IMR-90 (cell line): ENCODE measurements around the gene GPI.

Experiments
- CEBPB ChIP-seq: IDR thresholded peaks from 2 replicates; pipeline ENCODE4 v1.6.1; 2012; ENCODE audit warnings: low read depth, low read length, improper control_type of control experiment
- FOS ChIP-seq: fragments of 150-350 bp; IDR thresholded peaks from 2 replicates; pipeline ENCODE4 v1.6.1; 2016; ENCODE audit warnings: low read depth, low read length
- MAFK ChIP-seq: IDR thresholded peaks from 2 replicates; pipeline ENCODE4 v1.6.1; 2012; ENCODE audit warnings: low read depth, low read length, improper control_type of control experiment
- NFE2L2 ChIP-seq: fragments of 150-350 bp; IDR thresholded peaks from 2 replicates; pipeline ENCODE4 v1.6.1; 2016; ENCODE audit warnings: low read depth, mild to moderate bottlenecking, low read length
- POLR2A ChIP-seq: IDR thresholded peaks from 2 replicates; pipeline ENCODE4 v1.6.1; 2012; ENCODE audit warnings: mild to moderate bottlenecking, low read depth, low read length
- RAD21 ChIP-seq: IDR thresholded peaks from 2 replicates; pipeline ENCODE4 v1.6.1; 2012; ENCODE audit warnings: low read length, improper control_type of control experiment
- RCOR1 ChIP-seq: IDR thresholded peaks from 2 replicates; pipeline ENCODE4 v1.6.1; 2012; ENCODE audit warnings: mild to moderate bottlenecking, low read length, improper control_type of control experiment; ENCODE audit not compliant: insufficient replicate concordance
- RFX5 ChIP-seq: IDR thresholded peaks from 2 replicates; pipeline ENCODE4 v1.8.0; 2012; ENCODE audit warnings: low read depth, mild to moderate bottlenecking, low read length, moderate library complexity
- TF ChIP-seq, protein P1 (sequence below): conservative IDR thresholded peaks from 2 replicates; pipeline ENCODE4 v1.5.1; 2012; ENCODE audit warnings: mild to moderate bottlenecking, low read depth, low read length, improper control_type of control experiment

DNA sequence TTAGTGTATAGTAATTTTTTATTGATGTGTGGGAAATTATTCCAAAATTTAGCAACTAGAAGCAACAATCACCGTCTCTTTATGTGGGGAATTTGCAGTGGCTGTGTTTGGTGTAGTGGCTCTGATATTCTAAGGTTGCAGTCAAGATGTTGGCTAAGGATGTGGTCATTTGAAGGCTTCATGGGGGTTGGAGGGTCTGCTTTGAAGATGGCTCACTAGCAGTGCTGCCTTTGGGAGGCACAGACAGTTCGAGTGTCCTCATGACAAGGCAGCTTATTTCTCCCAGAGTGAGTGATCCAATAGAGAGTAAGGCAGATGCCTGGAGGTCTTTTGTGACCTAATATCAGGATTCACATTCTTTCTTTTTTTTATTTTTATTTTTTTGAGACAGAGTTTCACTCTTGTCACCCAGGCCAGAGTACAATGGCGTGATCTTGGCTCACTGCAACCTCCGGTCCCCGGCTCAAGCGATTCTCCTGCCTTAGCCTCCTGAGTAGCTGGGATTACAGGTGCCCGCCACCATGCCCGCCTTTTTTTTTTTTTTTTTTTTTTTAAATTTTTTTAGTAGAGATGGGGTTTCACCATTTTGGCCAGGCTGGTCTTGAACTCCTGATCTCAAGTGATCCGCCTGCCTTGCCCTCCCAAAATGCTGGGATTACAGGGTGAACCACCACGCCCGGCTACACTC lies 8.7 kb downstream of the GPI start:
- TF ChIP-seq, protein P1, sequence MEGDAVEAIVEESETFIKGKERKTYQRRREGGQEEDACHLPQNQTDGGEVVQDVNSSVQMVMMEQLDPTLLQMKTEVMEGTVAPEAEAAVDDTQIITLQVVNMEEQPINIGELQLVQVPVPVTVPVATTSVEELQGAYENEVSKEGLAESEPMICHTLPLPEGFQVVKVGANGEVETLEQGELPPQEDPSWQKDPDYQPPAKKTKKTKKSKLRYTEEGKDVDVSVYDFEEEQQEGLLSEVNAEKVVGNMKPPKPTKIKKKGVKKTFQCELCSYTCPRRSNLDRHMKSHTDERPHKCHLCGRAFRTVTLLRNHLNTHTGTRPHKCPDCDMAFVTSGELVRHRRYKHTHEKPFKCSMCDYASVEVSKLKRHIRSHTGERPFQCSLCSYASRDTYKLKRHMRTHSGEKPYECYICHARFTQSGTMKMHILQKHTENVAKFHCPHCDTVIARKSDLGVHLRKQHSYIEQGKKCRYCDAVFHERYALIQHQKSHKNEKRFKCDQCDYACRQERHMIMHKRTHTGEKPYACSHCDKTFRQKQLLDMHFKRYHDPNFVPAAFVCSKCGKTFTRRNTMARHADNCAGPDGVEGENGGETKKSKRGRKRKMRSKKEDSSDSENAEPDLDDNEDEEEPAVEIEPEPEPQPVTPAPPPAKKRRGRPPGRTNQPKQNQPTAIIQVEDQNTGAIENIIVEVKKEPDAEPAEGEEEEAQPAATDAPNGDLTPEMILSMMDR, result no peak
- no peak for TF ChIP-seq FOS
- no peak for TF ChIP-seq RCOR1
- no peak for TF ChIP-seq POLR2A
- no peak for TF ChIP-seq NFE2L2
- TF ChIP-seq RAD21, result no peak
- TF ChIP-seq CEBPB, result no peak
- TF ChIP-seq RFX5, result no peak
- TF ChIP-seq MAFK, result no peak
